Right atrium auricular region (tissue), 2 donors: ENCODE measurements around the gene AP2S1. TPM values are rescaled to one million over a fixed set of nuclear protein-coding genes. Genes with fewer than 3 reads are reported as not detected.

Source experiments
- DNase-seq: peaks from one replicate; pipeline ENCODE4 v3.0.0-alpha.2; 2019; ENCODE audit warnings: low spot score
- H3K27ac ChIP-seq, 2 donors: fragments of 200-600 bp; sonication (generic); 1 replicate in 1 of 2; 2 replicates in 1 of 2; pipeline ENCODE4 v1.5.1; 2016 to 2019
- H3K27me3 ChIP-seq, 2 donors: fragments of 200-600 bp; sonication (generic); one replicate each; pipeline versions ENCODE4 v1.5.1 to v1.6.0; 2017 to 2019
- H3K36me3 ChIP-seq: fragments of 200-600 bp; sonication (generic); one replicate; pipeline ENCODE4 v1.5.1; 2016
- H3K4me1 ChIP-seq, 2 donors: fragments of 200-600 bp; sonication (generic); one replicate each; pipeline versions ENCODE4 v1.5.1 to v1.6.0; 2017 to 2019
- H3K4me3 ChIP-seq, 2 donors: fragments of 200-600 bp; sonication (generic); 1 replicate in 1 of 2; 2 replicates in 1 of 2; pipeline ENCODE4 v1.5.1; 2017 to 2019; ENCODE audit warnings: mild to moderate bottlenecking in 1 of 2, moderate library complexity in 1 of 2
- H3K9me3 ChIP-seq, 2 donors: fragments of 200-600 bp; sonication (generic); one replicate each; pipeline ENCODE4 v1.5.1; 2019
- total RNA-seq, 2 donors: library from RNA; depleted of rRNA; stranded (reverse); fragments of >200 nt; gene quantifications; one replicate each; pipeline ENCODE4 v1.1.0, GENCODE V29; 2016
- TF ChIP-seq, protein P1 (sequence below), 2 donors: fragments of 200-600 bp; sonication (generic); IDR thresholded peaks; one replicate each; pipeline ENCODE4 v1.5.1; 2019; ENCODE audit warnings: antibody characterized with exemption in 2 of 2

The AP2S1 gene
- total RNA-seq, 2 donors from 2014 or later, result 61.0 to 103 TPM

DNA sequence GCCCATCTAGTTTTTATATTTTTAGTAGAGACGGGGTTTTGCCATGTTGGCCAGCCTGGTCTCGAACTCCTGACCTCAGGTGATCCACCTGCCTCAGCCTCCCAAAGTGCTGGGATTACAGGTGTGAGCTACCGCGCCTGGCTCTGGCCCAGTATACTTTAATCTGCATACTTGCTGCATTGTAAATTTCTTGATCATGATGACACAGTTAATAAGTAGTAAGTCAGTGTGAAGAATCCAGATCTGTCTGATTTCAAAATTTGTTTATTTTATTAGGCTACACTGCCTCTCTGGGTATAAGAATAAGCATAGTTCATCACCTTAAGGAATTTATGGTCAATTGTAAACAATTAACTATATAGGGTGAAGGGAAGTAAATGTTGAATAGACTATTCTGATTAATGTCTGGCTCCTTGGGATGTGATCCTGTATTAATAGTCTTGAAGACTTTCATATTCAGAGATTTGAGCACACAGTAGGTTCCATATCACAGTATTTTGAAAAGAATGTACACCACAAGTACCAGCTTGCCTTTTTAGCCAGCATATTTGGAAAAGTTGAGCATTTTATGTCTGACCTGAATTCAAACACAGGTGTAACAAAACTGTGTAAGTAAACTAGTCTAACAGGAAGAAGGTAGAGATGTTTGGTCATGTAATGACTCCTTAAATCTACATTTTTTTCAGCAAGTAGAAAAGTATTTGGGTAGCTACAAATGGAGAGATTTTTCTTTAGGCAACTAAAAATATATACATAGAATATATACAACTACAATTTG, 17.6 kb upstream of the AP2S1 start:
- no peak for DNase-seq
- TF ChIP-seq, protein P1, sequence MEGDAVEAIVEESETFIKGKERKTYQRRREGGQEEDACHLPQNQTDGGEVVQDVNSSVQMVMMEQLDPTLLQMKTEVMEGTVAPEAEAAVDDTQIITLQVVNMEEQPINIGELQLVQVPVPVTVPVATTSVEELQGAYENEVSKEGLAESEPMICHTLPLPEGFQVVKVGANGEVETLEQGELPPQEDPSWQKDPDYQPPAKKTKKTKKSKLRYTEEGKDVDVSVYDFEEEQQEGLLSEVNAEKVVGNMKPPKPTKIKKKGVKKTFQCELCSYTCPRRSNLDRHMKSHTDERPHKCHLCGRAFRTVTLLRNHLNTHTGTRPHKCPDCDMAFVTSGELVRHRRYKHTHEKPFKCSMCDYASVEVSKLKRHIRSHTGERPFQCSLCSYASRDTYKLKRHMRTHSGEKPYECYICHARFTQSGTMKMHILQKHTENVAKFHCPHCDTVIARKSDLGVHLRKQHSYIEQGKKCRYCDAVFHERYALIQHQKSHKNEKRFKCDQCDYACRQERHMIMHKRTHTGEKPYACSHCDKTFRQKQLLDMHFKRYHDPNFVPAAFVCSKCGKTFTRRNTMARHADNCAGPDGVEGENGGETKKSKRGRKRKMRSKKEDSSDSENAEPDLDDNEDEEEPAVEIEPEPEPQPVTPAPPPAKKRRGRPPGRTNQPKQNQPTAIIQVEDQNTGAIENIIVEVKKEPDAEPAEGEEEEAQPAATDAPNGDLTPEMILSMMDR (IDR thresholded peaks at IDR 0.05), result no peak
- Histone ChIP-seq H3K4me3 (no peak overlapping the region), H3K4me1 (peaks cover 0 to 58% of the 10 kb centered on the region in 2 donors), H3K27ac (no peak overlapping the region), H3K36me3 (no peaks in the 10 kb centered on the region), H3K27me3 (no peaks in the 10 kb centered on the region), H3K9me3 (no peaks in the 10 kb centered on the region)

DNA sequence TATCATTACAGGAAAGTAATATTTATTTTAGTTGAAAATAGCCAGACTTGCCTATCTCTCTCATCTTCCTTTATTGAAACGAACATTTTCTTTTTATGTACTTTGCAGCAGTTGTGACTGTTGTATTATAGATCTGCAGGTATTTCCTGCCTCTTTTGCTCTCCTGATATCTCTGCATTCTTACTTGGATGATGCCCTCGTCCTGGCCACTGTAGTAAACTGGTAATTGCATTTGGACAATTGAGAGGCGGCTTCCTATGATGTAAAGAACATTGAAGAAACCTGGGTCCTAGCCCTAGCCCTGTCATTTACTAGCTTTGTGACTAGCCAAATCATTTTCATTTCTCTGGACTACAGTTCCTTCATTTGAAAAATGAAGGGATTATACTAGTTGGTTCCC, 16.5 kb upstream of the AP2S1 start:
- TF ChIP-seq, protein P1 (IDR thresholded peaks at IDR 0.05), result no peak
- H3K4me1 ChIP-seq, result peaks cover 0 to 68% of the 10 kb centered on the region in 2 donors
- no peak overlapping the region for H3K4me3 ChIP-seq
- H3K27ac ChIP-seq, result peak overlapping the region; percentile 42 to 69
- no peak for DNase-seq
- H3K9me3 ChIP-seq, result no peaks in the 10 kb centered on the region
- H3K27me3 ChIP-seq, result no peaks in the 10 kb centered on the region
- H3K36me3 ChIP-seq, result no peaks in the 10 kb centered on the region

DNA sequence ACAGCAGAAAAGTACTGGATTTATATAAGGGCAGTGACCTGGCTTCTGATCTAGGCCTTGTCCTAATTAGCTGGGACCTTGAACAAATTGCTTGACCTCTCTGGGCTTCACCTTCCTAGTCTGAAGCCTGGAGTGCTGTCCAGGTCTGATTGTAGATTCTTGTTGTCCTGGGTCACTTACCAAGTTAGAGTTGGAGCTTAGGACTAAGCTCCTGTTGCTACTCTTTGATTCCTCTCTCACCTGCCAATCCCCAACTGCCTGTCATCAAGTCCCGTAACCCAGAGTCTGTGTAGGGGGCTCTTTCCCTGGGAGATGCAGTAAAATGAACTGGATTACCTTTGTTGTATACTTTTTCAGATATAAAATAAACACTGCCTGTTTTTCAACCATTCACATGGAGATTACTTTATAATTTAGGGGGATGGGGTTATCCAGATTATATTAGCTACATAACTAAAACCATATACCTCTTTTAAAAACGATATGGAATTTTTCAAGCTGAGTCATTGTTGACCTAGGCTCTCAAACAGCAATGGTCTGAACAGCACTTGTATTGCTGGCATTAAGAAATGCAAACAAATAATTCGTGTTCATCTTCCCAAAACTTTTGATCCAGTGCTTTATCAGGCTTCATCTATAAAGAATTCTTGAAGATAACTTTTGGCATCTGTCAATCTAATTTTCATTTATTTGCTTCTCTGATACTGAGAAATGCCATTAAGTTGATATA, 15.9 kb upstream of the AP2S1 start:
- Histone ChIP-seq H3K4me1 (peaks cover 0 to 74% of the 10 kb centered on the region in 2 donors), H3K4me3 (no peak overlapping the region), H3K9me3 (no peaks in the 10 kb centered on the region), H3K36me3 (no peaks in the 10 kb centered on the region), H3K27ac (peak overlapping the region; percentile 42 to 69), H3K27me3 (no peaks in the 10 kb centered on the region)
- TF ChIP-seq, protein P1 (IDR thresholded peaks at IDR 0.05), result no peak
- no peak for DNase-seq

DNA sequence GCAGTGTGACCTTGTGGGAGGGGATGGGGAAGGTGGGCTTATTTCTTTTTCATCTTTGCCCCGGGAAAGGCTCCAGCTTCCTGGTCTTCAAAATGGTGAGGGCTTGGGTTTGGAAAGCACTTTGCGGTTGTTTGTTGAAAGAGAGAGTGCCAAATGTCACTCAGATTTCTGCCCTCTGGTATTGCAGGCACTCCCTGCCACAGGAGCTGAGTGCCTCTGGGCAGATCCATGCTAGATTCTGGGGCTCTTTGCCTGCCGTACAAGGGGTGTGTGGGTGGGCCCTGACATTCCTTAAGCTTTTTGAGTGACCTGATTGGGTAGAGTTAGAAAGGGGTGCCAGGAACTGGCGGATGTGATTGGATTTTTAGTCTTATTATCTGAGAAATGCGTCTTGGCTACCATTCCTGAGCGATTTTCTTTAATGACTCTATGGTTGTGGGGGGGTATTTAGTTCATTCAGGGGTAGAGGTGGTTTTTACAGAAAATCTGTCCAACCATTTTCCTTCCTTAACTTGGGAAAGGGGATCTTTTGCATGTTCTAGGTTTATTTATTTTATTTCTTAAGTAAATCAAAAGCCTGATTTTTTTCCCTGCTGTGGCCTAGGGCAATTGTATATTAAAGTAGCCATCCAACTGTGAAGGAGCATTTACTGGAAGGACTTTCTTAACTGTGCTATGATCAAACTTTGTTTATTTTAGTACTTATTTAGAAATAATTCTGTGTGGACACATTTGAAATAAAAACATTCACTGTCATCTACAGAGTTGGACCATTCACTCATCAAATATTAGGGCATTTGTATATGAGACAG, 13.4 kb upstream of the AP2S1 start:
- Histone ChIP-seq H3K4me3 (peak overlapping the region in 1 of 2 donors; percentile 87), H3K27me3 (no peaks in the 10 kb centered on the region), H3K36me3 (no peaks in the 10 kb centered on the region), H3K27ac (peak overlapping the region; percentile 98 to 99), H3K9me3 (no peaks in the 10 kb centered on the region), H3K4me1 (peaks cover 0 to 73% of the 10 kb centered on the region in 2 donors)
- TF ChIP-seq, protein P1 (IDR thresholded peaks at IDR 0.05), result no peak
- no peak for DNase-seq

DNA sequence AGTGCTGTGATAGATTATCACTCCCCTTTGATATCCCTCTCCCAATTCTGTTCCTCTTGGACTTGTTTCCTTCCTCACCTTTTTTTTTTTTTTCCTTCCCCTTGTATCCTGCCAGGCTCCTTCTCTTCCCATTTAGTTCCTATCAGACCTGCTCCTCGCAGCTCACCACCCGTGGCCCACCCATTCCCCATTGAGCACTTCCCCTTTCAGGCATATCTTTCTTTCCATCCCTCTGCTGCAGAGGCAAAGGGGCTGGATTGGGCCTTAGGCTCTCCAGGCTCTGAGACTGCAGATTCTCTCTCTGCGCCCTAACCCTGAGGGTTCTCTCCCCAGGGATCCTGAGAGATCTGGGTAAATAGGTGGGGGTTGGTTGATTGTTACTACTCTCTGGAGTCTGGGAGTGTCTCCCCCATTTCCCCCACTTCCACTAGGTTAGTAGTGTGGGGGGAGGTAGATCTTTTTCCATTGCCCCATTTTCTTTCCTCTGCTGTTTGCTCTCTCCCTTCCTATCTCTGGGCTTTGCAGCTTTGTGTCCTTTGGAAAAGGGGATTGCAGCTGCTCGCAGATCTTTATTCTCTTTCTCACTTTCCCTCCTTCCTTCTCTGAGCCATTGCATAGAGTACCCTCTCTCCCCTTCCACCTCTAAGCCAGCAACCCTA, 12.5 kb upstream of the AP2S1 start:
- H3K4me3 ChIP-seq, result peak overlapping the region; percentile 66 to 87
- no peaks in the 10 kb centered on the region for H3K9me3 ChIP-seq
- DNase-seq, result no peak
- TF ChIP-seq, protein P1 (IDR thresholded peaks at IDR 0.05), result no peak
- H3K27ac ChIP-seq, result peak overlapping the region; percentile 98 to 99
- H3K36me3 ChIP-seq, result no peaks in the 10 kb centered on the region
- H3K4me1 ChIP-seq, result peaks cover 0 to 70% of the 10 kb centered on the region in 2 donors
- no peaks in the 10 kb centered on the region for H3K27me3 ChIP-seq
